Measurements from ENCODE around the gene CDH4. TPM values are rescaled to one million over a fixed set of nuclear protein-coding genes. Genes with fewer than 3 reads are reported as not detected.

The CDH4 gene
- total RNA-seq, 1 donor from 2014 or later = 2.2 TPM

GRCh38 chr20:61526907-61527306 is 274.8 kb downstream of the CDH4 start:
- no peak for DNase-seq (ENCODE audit: low spot score)
- intact Hi-C loops (cut with DNase I) = no loop called here

GRCh38 chr20:61527626-61528025 is 275.6 kb downstream of the CDH4 start:
- intact Hi-C loops (cut with DNase I) = no loop called here
- ATAC-seq = no peak
- DNase-seq (ENCODE audit: low spot score) = no peak

More at GRCh38 chr20:61526907-61527306, 274.8 kb downstream of the CDH4 start:
- ATAC-seq = no peak

GRCh38 chr20:61528591-61528990 is 276.5 kb downstream of the CDH4 start:
- intact Hi-C loops (cut with DNase I) = no loop called here
- ATAC-seq = no peak
- DNase-seq (ENCODE audit: low spot score) = no peak

- ATAC-seq (no peak), DNase-seq (ENCODE audit: low spot score) (no peak)
- intact Hi-C loops (cut with DNase I) = no loop called here
Measured at GRCh38 chr20:61529354-61529753, 277.3 kb downstream of the CDH4 start.

- intact Hi-C loops (cut with DNase I) = no loop called here
- ATAC-seq (no peak), DNase-seq (ENCODE audit: low spot score) (no peak)
Measured at GRCh38 chr20:61531553-61532345, 279.7 kb downstream of the CDH4 start.

- intact Hi-C loops (cut with DNase I) = no loop called here
- DNase-seq (ENCODE audit: low spot score) = no peak
- no peak for ATAC-seq
Measured at GRCh38 chr20:61532736-61533135, 280.7 kb downstream of the CDH4 start.

GRCh38 chr20:61533231-61533631 is 281.2 kb downstream of the CDH4 start:
- no peak for ATAC-seq
- no peak for DNase-seq (ENCODE audit: low spot score)
- intact Hi-C loops (cut with DNase I) = no loop called here

- no peak for ATAC-seq
- intact Hi-C loops (cut with DNase I) = no loop called here
- DNase-seq (ENCODE audit: low spot score) = no peak
Measured at GRCh38 chr20:61534346-61534745, 282.3 kb downstream of the CDH4 start.

GRCh38 chr20:61535091-61535490 is 283.0 kb downstream of the CDH4 start:
- ATAC-seq (no peak), DNase-seq (ENCODE audit: low spot score) (no peak)
- intact Hi-C loops (cut with DNase I) = no loop called here

GRCh38 chr20:61535536-61535935 is 283.5 kb downstream of the CDH4 start:
- DNase-seq (ENCODE audit: low spot score) (no peak), ATAC-seq (no peak)
- intact Hi-C loops (cut with DNase I) = no loop called here

GRCh38 chr20:61535956-61536355 is 283.9 kb downstream of the CDH4 start:
- no peak for ATAC-seq
- intact Hi-C loops (cut with DNase I) = no loop called here
- DNase-seq (ENCODE audit: low spot score) = no peak

GRCh38 chr20:61536671-61537070 is 284.6 kb downstream of the CDH4 start:
- DNase-seq (ENCODE audit: low spot score) = no peak
- intact Hi-C loops (cut with DNase I) = loop anchor here (1.0 kb wide), 1 partner anchor 45 kb away; no protein-coding TSS in a partner anchor
- no peak for ATAC-seq

- DNase-seq (ENCODE audit: low spot score) (no peak), ATAC-seq (no peak)
- intact Hi-C loops (cut with DNase I) = loop anchor here (1.0 kb wide), 1 partner anchor 44 kb away; no protein-coding TSS in a partner anchor
Measured at GRCh38 chr20:61537239-61538182, 285.4 kb downstream of the CDH4 start.

GRCh38 chr20:61538183-61538942 is 286.3 kb downstream of the CDH4 start:
- ATAC-seq = no peak
- DNase-seq (ENCODE audit: low spot score) = no peak
- intact Hi-C loops (cut with DNase I) = no loop called here

- DNase-seq (ENCODE audit: low spot score) = no peak
- intact Hi-C loops (cut with DNase I) = no loop called here
- ATAC-seq = no peak
Measured at GRCh38 chr20:61538943-61539265, 286.8 kb downstream of the CDH4 start.

GRCh38 chr20:61539706-61540360 is 287.8 kb downstream of the CDH4 start:
- DNase-seq (ENCODE audit: low spot score) (no peak), ATAC-seq (no peak)
- intact Hi-C loops (cut with DNase I) = no loop called here

- DNase-seq (ENCODE audit: low spot score) (no peak), ATAC-seq (no peak)
- intact Hi-C loops (cut with DNase I) = no loop called here
Measured at GRCh38 chr20:61541537-61541936, 289.5 kb downstream of the CDH4 start.

GRCh38 chr20:61543086-61543485 is 291.0 kb downstream of the CDH4 start:
- no peak for DNase-seq (ENCODE audit: low spot score)
- ATAC-seq = no peak
- intact Hi-C loops (cut with DNase I) = no loop called here
